ENCODE data around the gene DLD. TPM values are rescaled to one million over a fixed set of nuclear protein-coding genes. Genes with fewer than 3 reads are reported as not detected.

DLD gene, protein sequence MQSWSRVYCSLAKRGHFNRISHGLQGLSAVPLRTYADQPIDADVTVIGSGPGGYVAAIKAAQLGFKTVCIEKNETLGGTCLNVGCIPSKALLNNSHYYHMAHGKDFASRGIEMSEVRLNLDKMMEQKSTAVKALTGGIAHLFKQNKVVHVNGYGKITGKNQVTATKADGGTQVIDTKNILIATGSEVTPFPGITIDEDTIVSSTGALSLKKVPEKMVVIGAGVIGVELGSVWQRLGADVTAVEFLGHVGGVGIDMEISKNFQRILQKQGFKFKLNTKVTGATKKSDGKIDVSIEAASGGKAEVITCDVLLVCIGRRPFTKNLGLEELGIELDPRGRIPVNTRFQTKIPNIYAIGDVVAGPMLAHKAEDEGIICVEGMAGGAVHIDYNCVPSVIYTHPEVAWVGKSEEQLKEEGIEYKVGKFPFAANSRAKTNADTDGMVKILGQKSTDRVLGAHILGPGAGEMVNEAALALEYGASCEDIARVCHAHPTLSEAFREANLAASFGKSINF
- 56.8 and 59.8 TPM in 2 replicates for total RNA-seq
- long read RNA-seq, transcript DLD-201 (14 exons, 3,755 nt): major isoform, 718 of 781 reads
- long read RNA-seq, partial matches to known transcripts: 21 of 781 reads
- long read RNA-seq, other reads (novel, unspliced or antisense): 38 of 781 reads

DNA sequence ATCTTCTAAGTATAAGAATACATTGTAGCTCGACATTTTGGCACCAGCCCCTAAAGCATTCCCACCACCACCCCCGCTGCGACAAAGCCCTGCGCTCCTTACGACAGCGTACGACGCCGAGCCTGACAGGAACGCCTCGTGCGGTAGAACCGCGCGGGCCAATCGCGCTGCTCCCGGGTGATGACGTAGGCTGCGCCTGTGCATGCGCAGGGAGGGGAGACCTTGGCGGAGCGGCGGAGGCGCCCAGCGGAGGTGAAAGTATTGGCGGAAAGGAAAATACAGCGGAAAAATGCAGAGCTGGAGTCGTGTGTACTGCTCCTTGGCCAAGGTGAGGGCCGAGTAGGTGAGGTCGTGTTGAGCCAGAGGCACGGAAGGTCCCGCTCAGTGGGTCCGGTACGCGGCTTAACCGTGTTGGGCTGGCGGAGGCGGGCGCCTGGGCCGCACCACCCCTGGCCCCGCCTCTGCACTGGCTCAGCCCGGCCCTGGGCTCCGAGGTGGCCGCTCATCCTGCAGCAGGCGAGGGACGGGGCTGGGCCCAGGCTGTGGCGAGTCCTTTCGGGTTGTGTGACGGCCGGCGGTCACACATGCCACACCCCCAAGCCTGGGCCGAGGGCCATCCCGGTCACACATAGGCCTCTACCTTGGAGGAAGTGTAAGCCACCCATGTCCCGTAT, at the start of gene DLD:
TSS of gene DLD (plus strand) at position 222 of the 674 bp plus-strand sequence. CDS start at position 290, 68 bp downstream.
- peak; percentile 95 for DNase-seq (ENCODE audit: extremely low spot score, unreplicated experiment)
- peaks cover 15% of the 10 kb centered on the region for H3K36me3 Mint-ChIP-seq (ENCODE audit: unreplicated experiment)
- TF ChIP-seq, protein P1, sequence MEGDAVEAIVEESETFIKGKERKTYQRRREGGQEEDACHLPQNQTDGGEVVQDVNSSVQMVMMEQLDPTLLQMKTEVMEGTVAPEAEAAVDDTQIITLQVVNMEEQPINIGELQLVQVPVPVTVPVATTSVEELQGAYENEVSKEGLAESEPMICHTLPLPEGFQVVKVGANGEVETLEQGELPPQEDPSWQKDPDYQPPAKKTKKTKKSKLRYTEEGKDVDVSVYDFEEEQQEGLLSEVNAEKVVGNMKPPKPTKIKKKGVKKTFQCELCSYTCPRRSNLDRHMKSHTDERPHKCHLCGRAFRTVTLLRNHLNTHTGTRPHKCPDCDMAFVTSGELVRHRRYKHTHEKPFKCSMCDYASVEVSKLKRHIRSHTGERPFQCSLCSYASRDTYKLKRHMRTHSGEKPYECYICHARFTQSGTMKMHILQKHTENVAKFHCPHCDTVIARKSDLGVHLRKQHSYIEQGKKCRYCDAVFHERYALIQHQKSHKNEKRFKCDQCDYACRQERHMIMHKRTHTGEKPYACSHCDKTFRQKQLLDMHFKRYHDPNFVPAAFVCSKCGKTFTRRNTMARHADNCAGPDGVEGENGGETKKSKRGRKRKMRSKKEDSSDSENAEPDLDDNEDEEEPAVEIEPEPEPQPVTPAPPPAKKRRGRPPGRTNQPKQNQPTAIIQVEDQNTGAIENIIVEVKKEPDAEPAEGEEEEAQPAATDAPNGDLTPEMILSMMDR (IDR thresholded peaks at IDR 0.05): no peak
- H3K4me3 Mint-ChIP-seq (ENCODE audit: unreplicated experiment): peak within 1 kb of the TSS; percentile 100
- peak within 1 kb of the TSS; percentile 99 for H3K27ac Mint-ChIP-seq (ENCODE audit: unreplicated experiment)
- H3K4me1 Mint-ChIP-seq (ENCODE audit: unreplicated experiment): peaks cover 32% of the 10 kb centered on the region
- no peaks in the 10 kb centered on the region for H3K9me3 Mint-ChIP-seq (ENCODE audit: unreplicated experiment)
- peaks cover 10% of the 10 kb centered on the region for H3K27me3 Mint-ChIP-seq (ENCODE audit: unreplicated experiment)

DNA sequence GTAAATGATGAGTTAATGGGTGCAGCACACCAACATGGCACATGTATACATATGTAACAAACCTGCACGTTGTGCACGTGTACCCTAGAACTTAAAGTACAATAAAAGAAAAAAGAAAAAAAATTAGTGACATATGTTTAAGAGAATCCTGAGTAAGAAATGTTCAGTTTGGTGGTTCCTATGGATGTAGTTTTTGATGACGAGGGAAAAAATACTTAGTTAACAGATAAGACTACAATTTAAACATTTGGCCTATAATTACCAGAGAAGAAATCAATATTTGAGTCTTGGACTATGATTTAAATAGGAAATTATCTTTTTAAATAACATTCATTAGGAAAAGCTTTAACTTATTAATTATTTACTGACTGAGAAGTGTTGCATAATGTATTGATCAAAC, 48.8 kb upstream of the DLD start:
- TF ChIP-seq, protein P1 (IDR thresholded peaks at IDR 0.05): no peak
- DNase-seq (ENCODE audit: extremely low spot score, unreplicated experiment): no peak
- H3K4me3 Mint-ChIP-seq (ENCODE audit: unreplicated experiment): no peak overlapping the region
- no peak overlapping the region for H3K27ac Mint-ChIP-seq (ENCODE audit: unreplicated experiment)
- no peaks in the 10 kb centered on the region for H3K36me3 Mint-ChIP-seq (ENCODE audit: unreplicated experiment)
- peaks cover 46% of the 10 kb centered on the region for H3K27me3 Mint-ChIP-seq (ENCODE audit: unreplicated experiment)
- H3K4me1 Mint-ChIP-seq (ENCODE audit: unreplicated experiment): no peaks in the 10 kb centered on the region
- no peaks in the 10 kb centered on the region for H3K9me3 Mint-ChIP-seq (ENCODE audit: unreplicated experiment)

DNA sequence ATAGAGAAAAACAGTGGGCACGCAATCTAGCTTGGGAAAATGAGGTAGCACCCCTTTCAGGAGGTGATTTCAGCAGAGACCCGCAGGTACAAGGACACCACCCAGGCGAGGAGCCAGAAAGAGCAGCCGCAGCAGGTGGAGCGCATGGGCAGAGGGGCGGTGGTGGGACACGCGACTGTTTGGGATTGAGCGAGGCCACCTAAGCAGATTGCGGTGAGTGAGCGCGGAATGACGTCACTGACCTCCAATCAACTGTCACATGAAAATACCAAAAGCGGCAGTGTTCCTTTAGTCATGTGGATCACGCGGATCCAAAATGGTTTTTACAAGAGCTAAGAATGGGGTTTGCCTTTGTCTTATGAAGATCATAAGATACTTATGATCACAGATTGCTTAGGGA, 47.8 kb upstream of the DLD start:
- no peaks in the 10 kb centered on the region for H3K4me1 Mint-ChIP-seq (ENCODE audit: unreplicated experiment)

DNA sequence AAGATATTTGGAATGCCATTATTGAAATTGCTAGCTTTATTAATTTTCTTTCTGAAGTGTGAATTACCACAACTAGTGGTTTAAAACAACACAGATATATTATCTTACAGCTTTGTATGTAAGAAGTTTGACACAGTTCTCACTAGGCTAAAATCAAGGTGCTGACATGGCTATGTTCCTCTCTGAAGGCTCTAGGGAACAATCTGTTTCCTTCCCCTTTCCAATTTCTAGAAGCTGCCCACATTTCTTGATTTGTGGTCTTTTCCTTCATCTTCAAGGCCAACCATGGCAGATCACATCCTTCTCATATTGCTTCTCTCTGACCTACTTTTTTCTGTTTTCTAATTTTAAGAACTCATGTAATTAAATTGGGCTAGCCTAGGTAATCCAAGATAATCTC, 44.7 kb upstream of the DLD start:
- H3K4me1 Mint-ChIP-seq (ENCODE audit: unreplicated experiment): no peaks in the 10 kb centered on the region
- TF ChIP-seq, protein P1 (IDR thresholded peaks at IDR 0.05): no peak
- H3K36me3 Mint-ChIP-seq (ENCODE audit: unreplicated experiment): no peaks in the 10 kb centered on the region
- H3K9me3 Mint-ChIP-seq (ENCODE audit: unreplicated experiment): peaks cover 4% of the 10 kb centered on the region
- no peak for DNase-seq (ENCODE audit: extremely low spot score, unreplicated experiment)
- H3K4me3 Mint-ChIP-seq (ENCODE audit: unreplicated experiment): no peak overlapping the region
- no peak overlapping the region for H3K27ac Mint-ChIP-seq (ENCODE audit: unreplicated experiment)
- H3K27me3 Mint-ChIP-seq (ENCODE audit: unreplicated experiment): peaks cover 33% of the 10 kb centered on the region

More for the DNA sequence above, 47.8 kb upstream of the DLD start:
- Mint-ChIP-seq H3K27me3 (ENCODE audit: unreplicated experiment) (peaks cover 41% of the 10 kb centered on the region), H3K27ac (ENCODE audit: unreplicated experiment) (no peak overlapping the region), H3K36me3 (ENCODE audit: unreplicated experiment) (no peaks in the 10 kb centered on the region), H3K4me3 (ENCODE audit: unreplicated experiment) (no peak overlapping the region), H3K9me3 (ENCODE audit: unreplicated experiment) (no peaks in the 10 kb centered on the region)
- DNase-seq (ENCODE audit: extremely low spot score, unreplicated experiment): no peak
- TF ChIP-seq, protein P1 (IDR thresholded peaks at IDR 0.05): no peak
